KBM-7 (cell line): ENCODE data around the gene ANXA8.
"Not testable (repeated sequence)": the region's sequence is repeated elsewhere in the genome, so short reads cannot be mapped to it uniquely, and the experiment has no call there.

ENCODE experiments used
- DNase-seq: peaks from one replicate; pipeline ENCODE4 v3.0.0-alpha.2; 2015
- in situ Hi-C: fragments of 300-500 bp; cut with MboI; formaldehyde crosslinking; loops from 2 replicates; pipeline ENCODE4 v1.14.3; 2020; ENCODE audit warnings: low sequenced_read_pairs, low pct_unique_long_range_greater_than_20kb, mixed read lengths

The ANXA8 gene

DNA sequence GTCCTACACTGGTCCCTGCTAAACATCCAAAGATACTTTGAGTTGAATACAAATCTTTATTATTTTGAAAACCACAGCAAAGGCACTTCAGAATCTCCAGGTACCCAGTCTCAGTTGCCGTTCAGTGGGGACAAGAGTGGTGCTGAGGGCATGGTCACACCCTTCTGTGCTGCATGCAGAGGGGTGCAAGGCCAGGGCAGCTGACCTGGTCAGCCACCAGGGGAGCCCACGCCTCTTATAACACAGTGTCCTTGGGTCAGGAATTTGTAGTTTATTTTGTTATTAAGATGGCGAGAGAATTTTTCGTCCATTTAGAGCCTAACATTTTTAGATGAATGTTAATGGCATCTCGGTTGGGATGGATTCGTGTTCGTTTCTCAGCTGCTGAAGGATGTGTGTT lies 16.0 kb downstream of the ANXA8 start:
- DNase-seq, in situ Hi-C loops: not testable (repeated sequence)

DNA sequence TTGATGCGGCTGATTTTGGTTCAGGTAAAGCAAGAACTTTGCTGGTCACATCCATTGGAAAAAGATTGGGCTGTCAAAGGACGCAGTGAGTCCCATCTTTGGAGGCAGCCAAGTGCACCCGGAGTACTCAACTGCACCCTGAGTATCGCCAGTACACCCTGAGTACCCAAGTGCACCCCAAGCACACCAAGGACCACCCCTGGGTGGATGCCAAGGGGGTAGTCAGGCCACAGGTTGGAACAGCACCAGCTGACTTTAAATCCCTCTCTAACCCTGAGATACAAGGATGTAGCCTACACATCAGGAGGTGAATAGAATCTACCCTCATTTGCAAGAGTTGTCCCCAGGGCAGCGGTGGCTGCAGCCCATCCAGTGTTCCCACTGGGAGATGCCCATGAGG lies 16.5 kb downstream of the ANXA8 start:
- DNase-seq, in situ Hi-C loops: not testable (repeated sequence)

DNA sequence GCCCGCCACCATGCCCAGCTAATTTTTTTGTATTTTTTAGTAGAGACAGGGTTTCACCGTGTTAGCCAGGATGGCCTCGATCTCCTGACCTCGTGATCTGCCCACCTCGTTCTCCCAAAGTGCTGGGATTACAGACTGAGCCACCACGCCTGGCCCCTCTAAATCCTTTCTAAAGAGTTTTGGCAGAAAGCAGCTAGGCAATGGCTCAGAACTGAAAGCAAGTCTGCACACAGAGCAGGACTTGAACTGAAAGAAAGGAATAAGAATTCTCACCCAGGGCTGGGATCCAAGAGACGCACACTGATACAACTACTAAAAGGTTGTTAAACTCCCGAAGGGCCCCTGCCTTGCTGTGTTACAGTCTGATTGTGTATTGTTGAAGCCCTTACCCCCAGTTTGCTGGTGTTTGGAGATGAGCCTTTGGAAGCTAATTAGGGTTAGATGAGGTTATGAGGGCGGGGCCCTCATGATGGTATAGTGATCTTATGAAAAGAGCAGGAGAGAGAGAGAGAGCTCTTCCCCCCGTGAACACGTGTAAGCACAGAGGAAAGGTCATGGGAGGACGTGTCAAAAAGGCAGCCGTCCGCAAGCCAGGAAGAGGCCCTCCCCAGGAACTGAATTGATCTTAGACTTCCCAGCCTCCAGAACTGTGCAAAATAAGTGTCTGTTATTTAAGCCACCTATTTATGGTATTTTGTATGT lies 18.5 kb downstream of the ANXA8 start:
- DNase-seq, in situ Hi-C loops: not testable (repeated sequence)

DNA sequence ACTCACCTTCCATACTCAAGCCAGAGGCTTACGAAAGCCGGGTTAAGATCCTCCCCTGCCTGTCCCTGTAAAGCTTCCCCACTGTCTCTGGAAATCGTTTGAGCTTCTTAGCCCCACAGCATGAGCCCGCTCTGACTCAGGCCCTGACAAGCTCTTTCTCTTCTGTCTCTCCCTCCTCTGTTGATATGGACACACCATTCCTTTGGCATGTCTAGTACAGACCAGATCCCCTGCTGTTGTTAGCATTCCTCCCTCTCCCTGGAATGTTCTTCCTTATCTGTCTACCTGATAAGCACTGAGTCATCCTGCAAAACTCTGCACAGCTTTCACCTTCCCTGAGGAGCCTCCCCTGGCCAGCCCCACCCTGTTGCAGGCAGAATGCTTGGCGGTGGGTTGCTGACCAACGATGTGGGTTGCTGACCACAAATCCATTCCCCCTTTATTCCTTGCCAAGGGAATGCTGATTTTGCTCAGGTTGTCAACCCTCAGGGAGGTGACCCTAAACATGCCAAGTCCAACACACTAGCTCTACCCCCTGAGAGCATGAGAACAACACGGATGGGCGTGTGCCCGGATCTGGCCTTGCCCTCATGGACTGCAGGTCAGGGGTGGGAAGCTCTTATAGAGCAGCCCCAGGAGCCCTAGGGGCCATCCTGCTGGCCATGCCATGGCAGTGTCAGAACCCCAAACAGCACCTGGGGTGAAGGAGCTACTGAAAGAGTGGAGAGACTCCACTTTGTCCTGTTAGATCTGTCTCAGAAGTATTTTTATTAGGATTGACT lies 21.1 kb downstream of the ANXA8 start:
- DNase-seq, in situ Hi-C loops: not testable (repeated sequence)

DNA sequence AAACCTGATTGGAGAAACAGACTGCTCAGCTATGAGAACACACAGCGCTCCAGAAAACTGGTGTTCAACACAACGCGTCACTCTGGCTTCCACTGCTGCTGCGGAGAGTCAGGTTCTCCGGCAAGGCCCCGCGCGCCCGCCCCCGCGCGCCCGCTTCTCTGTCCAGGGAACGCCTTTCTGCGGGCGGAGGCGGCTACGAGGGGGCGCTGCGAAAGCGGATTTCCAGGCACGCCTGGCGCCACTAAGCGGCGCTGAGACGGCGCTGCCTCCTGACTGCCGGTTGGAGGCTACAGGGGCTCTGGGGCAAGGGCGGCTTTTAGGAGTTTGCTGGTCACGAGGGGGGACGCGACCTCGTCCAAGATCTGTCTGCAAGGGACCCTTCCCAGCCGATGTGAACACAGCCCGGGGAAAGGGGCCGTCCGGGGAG lies 22.6 kb downstream of the ANXA8 start:
- in situ Hi-C loops, result not testable (repeated sequence)
- DNase-seq, result peak; percentile 47

DNA sequence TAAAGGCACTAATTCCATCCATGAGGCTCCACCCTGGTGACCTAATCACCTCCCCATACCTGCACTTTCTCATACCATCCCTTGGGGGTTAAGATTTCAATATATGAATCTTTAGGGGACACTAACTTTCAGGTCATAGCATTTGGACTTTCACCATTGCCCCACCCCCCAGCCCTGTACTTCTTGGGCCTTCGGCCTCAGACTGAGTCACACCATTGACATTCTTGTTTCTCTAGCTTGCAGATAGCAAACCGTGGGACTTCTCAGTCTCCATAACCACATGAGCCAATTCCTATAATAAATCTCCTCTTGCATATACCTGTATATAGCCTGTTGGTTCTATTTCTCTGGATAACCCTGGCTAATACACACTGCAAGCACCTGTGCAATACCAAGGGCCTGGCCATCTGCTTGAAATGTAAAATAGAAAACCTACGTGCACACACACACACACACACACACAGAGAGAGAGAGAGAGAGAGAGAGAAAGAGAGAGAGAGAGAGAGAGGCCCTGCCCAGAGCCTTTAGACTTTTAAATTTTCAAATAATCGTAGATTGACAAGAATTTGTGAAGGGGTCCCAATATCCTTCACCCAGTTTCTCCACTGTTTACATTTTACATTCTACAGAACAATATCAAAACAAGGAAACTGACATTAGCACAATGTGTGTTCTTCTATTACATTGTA lies 25.3 kb downstream of the ANXA8 start:
- in situ Hi-C loops, result no loop called here
- no peak for DNase-seq

DNA sequence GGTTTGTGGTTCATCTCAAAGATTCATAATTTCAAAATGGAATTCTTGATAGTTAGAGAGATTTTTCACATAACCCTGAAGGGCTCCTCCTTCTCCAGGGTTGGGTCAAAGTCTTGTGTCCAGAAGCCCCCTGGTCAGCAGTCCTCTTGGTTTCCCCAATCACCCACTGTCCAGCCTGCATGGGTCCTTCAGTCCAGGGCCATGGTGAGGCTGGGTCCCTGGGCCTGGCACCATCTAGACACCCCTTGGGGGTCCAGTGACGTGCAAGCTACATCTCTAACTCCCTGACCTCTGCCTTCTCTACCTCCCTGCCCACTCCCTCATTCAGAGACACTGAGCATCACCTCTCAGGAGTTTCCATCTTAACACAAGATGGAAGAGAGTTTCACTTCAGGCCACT lies 26.1 kb downstream of the ANXA8 start:
- DNase-seq, result no peak
- in situ Hi-C loops, result no loop called here

DNA sequence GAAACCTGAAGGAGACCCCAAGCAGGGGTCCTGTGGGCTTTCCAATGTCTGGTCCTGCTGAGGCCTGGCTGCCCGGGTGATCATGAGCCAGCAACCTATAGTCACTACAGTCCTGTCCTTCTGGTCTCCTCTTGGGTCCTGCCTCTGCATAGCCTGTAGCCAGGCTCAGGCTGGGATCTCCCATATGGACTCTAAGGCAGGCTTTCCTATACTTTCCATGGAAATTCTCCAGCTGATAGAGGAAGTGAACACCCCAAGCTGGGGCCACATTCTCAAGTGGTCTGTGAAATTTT lies 26.4 kb downstream of the ANXA8 start:
- in situ Hi-C loops, result no loop called here
- DNase-seq, result no peak

DNA sequence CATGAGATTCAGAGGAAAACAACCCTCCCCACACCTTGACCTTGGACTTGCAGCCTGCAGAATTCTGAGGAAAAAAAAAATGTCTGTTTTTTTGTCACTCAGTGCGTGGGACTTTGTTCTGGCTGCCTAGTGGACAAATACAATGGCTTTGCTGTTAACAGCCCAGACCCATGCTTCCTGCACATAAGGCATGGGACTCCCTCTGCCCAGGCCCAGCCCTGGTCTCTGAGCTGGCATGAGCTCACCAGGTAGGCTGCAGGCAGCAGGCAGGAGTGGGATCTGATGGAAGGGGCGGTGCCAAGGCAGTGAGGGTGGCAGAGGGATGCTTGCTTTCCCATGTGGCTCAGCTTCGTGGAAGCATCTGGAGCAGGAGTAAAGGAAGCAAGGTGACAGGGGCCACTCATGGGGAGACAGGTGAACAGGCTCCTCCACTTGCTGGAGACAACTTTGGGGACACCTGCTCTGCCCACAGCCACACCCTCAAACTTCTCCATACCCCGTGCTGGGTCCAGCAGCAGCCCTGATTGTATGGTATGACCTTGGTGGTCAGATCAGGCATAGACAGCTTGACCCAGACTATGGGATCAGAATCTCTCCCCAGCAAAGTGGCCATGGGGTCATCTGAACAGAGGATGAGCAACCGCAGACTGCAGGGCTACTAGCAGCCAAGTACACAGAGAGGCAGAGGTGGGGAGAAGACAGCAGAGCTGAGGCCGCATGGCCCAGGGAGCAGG lies 27.0 kb downstream of the ANXA8 start:
- in situ Hi-C loops, result no loop called here

DNA sequence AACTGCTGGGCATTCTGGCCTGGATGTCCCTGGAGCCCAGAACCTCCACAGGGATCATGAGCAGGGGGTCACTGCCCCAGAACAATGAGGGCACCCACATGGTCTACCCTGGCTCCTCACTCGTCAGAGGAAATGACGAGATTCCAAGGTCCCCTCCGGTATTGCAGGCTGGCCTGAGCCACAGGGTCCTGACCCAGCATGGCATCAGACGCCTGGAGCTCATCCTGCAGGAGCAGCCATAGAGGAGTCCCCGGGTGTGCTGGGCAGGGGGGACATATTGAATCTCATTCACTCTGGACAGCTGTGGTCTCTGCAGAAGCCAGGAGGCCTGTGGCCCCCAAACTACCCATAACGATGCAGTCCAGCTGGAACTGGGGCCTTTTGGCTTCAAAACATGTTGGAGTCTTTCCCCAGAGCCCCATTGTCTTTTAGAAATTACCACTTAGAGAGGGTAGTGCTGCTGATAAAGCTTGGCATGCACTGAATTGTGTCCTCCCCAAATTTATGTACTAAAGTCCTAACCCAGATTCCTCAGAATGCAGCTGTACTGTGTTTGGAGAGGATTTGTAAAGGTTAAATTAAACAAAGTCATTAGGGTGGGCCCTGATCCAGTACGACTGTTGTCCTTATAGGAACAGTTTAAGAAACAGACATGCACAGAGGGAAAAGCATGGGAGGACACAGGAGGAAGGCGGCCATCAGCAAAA lies 27.7 kb downstream of the ANXA8 start:
- in situ Hi-C loops, result no loop called here
- no peak for DNase-seq

More for the DNA sequence above, 27.0 kb downstream of the ANXA8 start:
- DNase-seq, result no peak

DNA sequence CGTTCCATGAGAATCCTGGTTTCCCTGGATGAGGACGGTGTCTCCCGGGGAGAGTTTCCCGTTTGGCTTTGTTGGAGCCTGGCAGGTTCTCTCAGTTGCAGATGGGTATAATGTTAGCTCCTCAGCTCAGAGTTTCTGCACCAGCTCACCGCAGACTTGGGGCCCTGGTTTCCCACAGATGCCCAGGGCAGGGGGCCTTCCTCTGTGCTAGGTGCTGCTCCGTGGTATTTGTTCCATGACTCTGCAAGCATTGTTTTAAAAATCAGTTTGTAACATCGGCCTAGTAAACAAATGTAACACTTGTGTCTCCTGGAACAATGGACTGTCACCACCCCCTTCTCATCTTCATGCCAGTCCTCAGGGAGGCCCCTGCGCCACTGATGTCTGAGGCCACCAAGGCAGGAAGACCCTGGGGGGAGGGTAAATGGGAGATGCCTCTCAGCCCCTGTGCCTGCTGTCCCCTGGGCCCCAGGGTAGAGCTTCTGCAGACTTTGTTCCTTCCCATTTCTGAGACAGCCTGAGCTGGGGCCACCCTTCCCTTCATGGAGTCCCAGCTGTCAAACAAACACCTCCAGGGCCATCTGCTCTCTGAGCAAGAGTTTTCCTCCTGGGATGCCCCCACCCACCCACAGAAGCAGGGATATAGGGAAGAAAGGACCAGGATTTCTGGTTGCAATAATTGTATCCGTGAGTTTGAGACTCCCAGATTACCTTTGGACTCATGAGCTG lies 28.4 kb downstream of the ANXA8 start:
- DNase-seq, in situ Hi-C loops: not testable (repeated sequence)

DNA sequence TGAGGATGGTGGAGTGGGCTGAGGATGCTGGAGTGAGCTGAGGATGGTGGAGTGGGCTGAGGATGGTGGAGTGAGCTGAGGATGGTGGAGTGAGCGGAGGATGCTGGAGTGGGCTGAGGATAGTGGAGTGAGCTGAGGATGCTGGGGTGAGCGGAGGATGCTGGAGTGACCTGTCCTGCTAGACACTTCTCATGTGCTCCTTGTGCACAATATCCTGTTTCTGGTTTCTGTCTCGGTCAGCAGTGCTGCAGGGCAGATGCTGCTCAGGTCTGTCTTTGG lies 29.2 kb downstream of the ANXA8 start:
- DNase-seq, result no peak

DNA sequence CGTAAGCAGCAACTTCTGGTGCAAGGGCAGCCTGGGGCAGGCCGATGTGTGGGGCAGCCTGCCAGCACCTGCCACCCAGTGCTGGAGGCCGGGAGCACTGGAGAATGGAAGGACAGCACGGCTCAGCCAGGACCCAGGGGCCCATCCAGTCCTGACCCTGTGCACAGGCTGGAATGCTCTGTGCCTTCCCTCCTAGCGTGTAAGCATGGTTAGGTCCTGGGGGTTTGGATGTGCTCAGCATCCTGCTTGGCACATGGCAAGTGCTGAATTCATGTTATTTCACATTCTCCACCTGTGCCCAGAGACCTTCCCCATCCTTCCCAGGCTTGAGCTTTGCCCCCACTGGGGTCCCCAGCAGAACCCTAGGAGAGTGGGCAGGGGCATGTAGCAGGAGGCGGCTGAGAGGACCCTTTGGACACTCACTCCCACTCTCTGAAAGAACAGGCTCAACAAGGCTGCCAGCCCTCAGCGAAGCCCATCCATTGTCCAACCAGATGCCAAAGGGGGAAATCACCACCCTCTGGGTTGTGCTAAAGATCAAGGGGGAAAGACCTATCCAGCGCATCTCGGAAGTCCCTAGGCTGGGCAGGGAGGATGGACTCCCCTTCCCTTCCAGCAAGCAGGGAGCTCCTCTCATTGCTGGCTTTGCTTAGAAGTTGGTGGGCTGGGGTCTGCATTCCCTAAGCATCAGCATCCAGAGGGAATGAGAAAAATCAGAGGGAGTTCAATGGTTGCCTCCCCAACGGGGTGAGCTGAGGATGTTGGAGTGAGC lies 29.7 kb downstream of the ANXA8 start:
- no peak for DNase-seq
- in situ Hi-C loops, result no loop called here

More for the DNA sequence above, 29.2 kb downstream of the ANXA8 start:
- in situ Hi-C loops, result no loop called here

DNA sequence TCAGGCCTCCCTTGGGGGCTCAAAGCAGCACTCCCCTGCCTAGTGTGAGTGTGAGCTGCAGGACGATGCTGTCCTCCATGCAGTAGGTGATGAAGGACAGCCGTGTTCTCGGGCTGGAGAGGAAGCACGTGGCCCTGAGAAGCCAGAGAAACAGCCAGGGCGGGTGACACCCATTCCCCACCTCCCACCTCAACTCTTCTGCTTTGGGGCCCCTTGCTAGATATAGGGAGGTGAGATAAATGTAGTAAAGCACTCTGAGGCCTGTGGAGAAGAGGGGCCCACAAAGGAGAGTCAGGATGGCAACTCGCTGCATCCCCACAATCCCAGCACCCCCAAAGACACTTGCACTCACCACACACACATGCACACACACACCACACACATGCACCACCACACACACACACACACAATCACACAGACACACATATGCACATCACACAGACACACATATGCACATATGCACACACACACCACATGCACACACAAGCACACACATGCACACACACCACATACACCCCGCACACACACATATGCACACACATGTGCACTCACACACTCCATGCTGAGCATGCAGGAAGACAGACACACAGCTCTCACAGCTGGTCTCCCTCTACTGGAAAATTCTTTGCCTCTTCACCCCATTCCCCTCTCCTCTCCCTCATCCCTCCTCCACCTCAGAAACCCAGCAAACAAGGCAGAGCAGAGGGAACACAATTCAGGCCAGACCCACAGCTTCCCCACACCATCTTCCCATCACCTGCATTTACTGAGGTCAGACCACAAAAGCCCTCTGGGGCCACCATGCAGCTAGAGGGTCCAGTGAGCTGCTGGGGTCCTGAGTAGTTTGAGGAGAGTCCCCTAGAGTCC lies 30.5 kb downstream of the ANXA8 start:
- in situ Hi-C loops, result no loop called here
- no peak for DNase-seq

DNA sequence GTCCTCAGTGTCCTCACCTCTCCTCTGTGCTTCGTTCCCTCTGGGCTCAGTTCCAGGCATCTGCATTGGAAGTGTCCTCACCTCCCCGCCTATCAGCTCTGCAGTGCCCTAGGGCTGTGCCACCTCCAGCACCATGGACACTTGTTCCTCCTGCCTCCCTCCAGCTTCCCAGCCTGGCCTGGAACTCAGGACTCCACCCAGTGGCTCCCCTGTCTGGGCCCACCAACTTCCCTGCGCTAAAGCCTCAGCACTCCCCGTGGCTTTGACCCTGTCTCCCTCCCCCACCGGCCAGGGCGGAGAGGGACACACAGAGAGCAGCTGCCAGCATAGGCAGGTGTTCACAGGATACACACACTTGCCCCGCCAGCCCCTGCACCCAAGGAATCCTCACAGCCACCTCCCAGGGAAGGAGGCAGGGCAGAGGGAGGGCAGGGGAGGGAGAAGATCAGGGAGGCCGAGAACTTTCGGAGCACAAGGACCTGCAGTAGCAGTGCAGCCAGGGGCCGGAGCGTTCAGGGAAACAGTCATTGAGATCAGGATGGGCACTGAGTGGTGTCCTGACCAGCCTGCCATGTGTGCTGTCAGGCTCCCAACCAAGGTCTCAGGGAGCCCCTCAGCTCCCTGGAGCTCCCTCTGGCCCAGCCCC lies 31.3 kb downstream of the ANXA8 start:
- in situ Hi-C loops, result no loop called here

DNA sequence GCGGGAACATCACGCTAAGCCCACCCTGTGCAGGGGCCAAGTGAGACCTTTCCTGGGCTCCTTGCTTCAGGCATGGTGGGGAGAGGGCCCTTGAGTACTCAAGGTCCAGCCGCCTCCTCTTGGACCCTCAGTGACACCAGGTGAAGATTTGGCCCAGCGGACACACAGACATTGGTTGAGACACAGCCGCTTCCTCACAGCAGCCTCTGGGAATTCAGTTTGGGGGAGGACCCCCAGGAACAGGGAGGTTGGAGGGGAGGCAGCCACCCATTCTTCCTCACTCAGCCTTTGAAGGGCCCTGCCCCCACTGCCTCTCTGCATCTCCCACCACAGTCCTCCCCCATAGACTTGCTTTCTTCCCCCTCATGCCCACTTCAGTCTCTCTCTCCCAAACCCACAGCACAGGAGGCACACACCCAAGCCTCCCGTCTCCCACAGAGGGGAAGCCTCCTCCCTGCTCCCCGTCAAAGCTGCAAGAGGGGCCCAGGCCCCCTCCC lies 31.9 kb downstream of the ANXA8 start:
- in situ Hi-C loops, result no loop called here
- no peak for DNase-seq

More for the DNA sequence above, 31.3 kb downstream of the ANXA8 start:
- no peak for DNase-seq
